Esophagus muscularis mucosa (tissue), 4 donors: Measurements from ENCODE around the gene KRTAP3-1.

Source experiments
- CTCF ChIP-seq, 3 experiments: fragments of 200-600 bp in 2 of 3; fragments of 450-650 bp in 1 of 3; sonication (generic) in 2 of 3; IDR thresholded peaks; one replicate each; pipeline ENCODE4 v1.5.1; 2017 to 2019; ENCODE audit warnings: antibody characterized with exemption in 3 of 3, mild to moderate bottlenecking in 2 of 3, moderate library complexity in 1 of 3
- EP300 ChIP-seq: sonication (generic); formaldehyde crosslinking; IDR thresholded peaks from one replicate; pipeline ENCODE4 v1.6.1; 2017; ENCODE audit warnings: antibody characterized with exemption
- POLR2A ChIP-seq: fragments of 450-650 bp; IDR thresholded peaks from one replicate; pipeline ENCODE4 v1.6.1; 2017; ENCODE audit warnings: antibody characterized with exemption, moderate library complexity, mild to moderate bottlenecking, low read depth

- TF ChIP-seq CTCF (IDR thresholded peaks at IDR 0.05) (no peak), POLR2A (no peak), EP300 (no peak)
These were observed 48.6 kb upstream of the KRTAP3-1 start for GRCh38 chr17:41057547-41057946.
